ENCODE data around the gene BFAR. TPM values are rescaled to one million over a fixed set of nuclear protein-coding genes. Genes with fewer than 3 reads are reported as not detected.

BFAR gene
- total and polyA plus RNA-seq, 9 of the 15 experiments (the other 6 are each of a cell fraction or from before 2014, with no cell fraction given): 45.0 to 82.6 (median 60.4) TPM

- TF ChIP-seq TAF1 (IDR thresholded peaks at IDR 0.05; ENCODE audit: control insufficient read depth, extremely low read depth, insufficient read depth, low read length, severe bottlenecking): peak; percentile 86
- TF ChIP-seq, protein P1, sequence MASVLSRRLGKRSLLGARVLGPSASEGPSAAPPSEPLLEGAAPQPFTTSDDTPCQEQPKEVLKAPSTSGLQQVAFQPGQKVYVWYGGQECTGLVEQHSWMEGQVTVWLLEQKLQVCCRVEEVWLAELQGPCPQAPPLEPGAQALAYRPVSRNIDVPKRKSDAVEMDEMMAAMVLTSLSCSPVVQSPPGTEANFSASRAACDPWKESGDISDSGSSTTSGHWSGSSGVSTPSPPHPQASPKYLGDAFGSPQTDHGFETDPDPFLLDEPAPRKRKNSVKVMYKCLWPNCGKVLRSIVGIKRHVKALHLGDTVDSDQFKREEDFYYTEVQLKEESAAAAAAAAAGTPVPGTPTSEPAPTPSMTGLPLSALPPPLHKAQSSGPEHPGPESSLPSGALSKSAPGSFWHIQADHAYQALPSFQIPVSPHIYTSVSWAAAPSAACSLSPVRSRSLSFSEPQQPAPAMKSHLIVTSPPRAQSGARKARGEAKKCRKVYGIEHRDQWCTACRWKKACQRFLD (CRISPR knock-in tag; IDR thresholded peaks at IDR 0.05): peak; percentile 66; the same call in 1 of the 2 replicates
- no peak for TF ChIP-seq ZNF316 (IDR thresholded peaks at IDR 0.05)
- TF ChIP-seq SLC30A9 (CRISPR knock-in tag; IDR thresholded peaks at IDR 0.05): no peak
- no peak for TF ChIP-seq JUNB (CRISPR knock-in tag; conservative IDR thresholded peaks at IDR 0.05)
- TF ChIP-seq, protein P2, sequence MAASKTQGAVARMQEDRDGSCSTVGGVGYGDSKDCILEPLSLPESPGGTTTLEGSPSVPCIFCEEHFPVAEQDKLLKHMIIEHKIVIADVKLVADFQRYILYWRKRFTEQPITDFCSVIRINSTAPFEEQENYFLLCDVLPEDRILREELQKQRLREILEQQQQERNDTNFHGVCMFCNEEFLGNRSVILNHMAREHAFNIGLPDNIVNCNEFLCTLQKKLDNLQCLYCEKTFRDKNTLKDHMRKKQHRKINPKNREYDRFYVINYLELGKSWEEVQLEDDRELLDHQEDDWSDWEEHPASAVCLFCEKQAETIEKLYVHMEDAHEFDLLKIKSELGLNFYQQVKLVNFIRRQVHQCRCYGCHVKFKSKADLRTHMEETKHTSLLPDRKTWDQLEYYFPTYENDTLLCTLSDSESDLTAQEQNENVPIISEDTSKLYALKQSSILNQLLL (CRISPR knock-in tag; IDR thresholded peaks at IDR 0.05; ENCODE audit: borderline replicate concordance): no peak
- no peak for TF ChIP-seq ZNF77 (CRISPR knock-in tag; IDR thresholded peaks at IDR 0.05)
- TF ChIP-seq SMAD2 (IDR thresholded peaks at IDR 0.05; ENCODE audit: low read depth, low read length): no peak
- TF ChIP-seq CGGBP1 (CRISPR knock-in tag; IDR thresholded peaks at IDR 0.05): peak; percentile 91; the same call in 1 of the 2 replicates
- TF ChIP-seq, protein P3, sequence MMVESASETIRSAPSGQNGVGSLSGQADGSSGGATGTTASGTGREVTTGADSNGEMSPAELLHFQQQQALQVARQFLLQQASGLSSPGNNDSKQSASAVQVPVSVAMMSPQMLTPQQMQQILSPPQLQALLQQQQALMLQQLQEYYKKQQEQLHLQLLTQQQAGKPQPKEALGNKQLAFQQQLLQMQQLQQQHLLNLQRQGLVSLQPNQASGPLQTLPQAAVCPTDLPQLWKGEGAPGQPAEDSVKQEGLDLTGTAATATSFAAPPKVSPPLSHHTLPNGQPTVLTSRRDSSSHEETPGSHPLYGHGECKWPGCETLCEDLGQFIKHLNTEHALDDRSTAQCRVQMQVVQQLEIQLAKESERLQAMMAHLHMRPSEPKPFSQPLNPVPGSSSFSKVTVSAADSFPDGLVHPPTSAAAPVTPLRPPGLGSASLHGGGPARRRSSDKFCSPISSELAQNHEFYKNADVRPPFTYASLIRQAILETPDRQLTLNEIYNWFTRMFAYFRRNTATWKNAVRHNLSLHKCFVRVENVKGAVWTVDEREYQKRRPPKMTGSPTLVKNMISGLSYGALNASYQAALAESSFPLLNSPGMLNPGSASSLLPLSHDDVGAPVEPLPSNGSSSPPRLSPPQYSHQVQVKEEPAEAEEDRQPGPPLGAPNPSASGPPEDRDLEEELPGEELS (CRISPR knock-in tag; IDR thresholded peaks at IDR 0.05; ENCODE audit: borderline replicate concordance): peak; percentile 87
- TF ChIP-seq ZBTB33 (CRISPR knock-in tag; IDR thresholded peaks at IDR 0.05): peak; percentile 52; the same call in 1 of the 2 replicates
- no peak for TF ChIP-seq LARP7 (IDR thresholded peaks at IDR 0.05)
- TF ChIP-seq DIDO1 (tag; IDR thresholded peaks at IDR 0.05; ENCODE audit: low read depth): no peak
- no peak for TF ChIP-seq CBX2 (IDR thresholded peaks at IDR 0.05; ENCODE audit: insufficient read depth, low read length, poor library complexity, severe bottlenecking)
- no peak for TF ChIP-seq ZNF347 (CRISPR knock-in tag; IDR thresholded peaks at IDR 0.05; ENCODE audit: low read depth)
- TF ChIP-seq, protein P4, sequence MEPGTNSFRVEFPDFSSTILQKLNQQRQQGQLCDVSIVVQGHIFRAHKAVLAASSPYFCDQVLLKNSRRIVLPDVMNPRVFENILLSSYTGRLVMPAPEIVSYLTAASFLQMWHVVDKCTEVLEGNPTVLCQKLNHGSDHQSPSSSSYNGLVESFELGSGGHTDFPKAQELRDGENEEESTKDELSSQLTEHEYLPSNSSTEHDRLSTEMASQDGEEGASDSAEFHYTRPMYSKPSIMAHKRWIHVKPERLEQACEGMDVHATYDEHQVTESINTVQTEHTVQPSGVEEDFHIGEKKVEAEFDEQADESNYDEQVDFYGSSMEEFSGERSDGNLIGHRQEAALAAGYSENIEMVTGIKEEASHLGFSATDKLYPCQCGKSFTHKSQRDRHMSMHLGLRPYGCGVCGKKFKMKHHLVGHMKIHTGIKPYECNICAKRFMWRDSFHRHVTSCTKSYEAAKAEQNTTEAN (CRISPR knock-in tag; IDR thresholded peaks at IDR 0.05): peak; percentile 65; the same call in 1 of the 2 replicates
Measured at GRCh38 chr16:14629919-14630619, 2.7 kb upstream of the BFAR start, which contains the start of gene PARN (continued).

Data from K562 (cell line).